ENCODE measurements around the gene FGD1. TPM values are rescaled to one million over a fixed set of nuclear protein-coding genes. Genes with fewer than 3 reads are reported as not detected.
A peak's percentile ranks its signal among the peaks of the same experiment; 100 is the strongest.

Gene FGD1
- total RNA-seq, 2 donors from 2014 or later = 23.9 to 46.0 TPM

DNA sequence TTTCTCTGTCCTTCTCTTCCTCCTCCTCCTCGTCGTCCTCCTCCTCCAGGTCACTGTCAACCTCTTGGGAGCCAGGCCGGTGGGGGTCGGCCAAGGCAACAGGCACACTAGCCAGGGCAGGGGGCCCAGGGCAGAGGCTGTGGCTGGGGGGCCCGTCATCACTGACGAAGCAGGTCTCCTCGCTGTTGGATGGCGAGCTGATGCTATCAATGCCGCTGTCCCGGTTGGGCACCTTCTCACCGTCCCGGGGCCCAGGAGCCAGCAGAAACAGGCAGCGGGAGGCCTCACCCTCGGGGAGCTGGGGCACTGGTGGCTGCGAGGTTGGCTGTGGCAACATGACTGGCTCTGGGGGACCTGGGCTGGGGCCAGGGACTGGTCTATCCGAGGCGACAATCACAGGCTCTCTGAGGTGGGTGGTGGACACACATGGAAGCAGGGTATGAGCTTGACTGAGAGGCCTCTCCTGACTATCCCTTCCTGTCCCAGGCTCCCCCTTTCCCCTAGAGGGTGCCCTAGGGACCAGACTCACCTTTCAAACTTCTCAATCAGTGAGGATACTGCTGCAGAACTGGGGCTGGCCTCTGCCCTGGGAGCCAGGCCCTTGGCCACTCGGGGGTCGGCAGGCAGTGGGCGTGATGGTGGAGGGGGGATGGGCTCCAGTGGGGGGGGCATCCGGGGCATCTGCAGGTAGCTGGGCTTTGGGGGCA, 25.8 kb downstream of the FGD1 start:
- H3K4me3 ChIP-seq (ENCODE audit: low read length) = no peak overlapping the region
- peaks cover 17% of the 10 kb centered on the region for H3K36me3 Mint-ChIP-seq (ENCODE audit: low read depth)
- H3K9me3 Mint-ChIP-seq = peaks cover 59% of the 10 kb centered on the region
- no peak for TF ChIP-seq CTCF (conservative IDR thresholded peaks at IDR 0.05)
- no peaks in the 10 kb centered on the region for H3K27me3 Mint-ChIP-seq (ENCODE audit: insufficient read depth)
- 96 to 100% methylated on average over 2 to 20 of the region's 21 CpGs for WGBS, 2 experiments (ENCODE audit: insufficient coverage in 1 of 2, insufficient read length in 1 of 2)
- H3K27me3 ChIP-seq (ENCODE audit: control insufficient read depth, insufficient read depth, low read length, poor library complexity, severe bottlenecking) = no peaks in the 10 kb centered on the region
- peaks cover 8% of the 10 kb centered on the region for H3K36me3 ChIP-seq (ENCODE audit: control insufficient read depth, insufficient read depth, low read length)
- H3K9me3 ChIP-seq (ENCODE audit: control insufficient read depth, low read length) = no peaks in the 10 kb centered on the region
- H3K4me1 ChIP-seq (ENCODE audit: control insufficient read depth, insufficient read depth, low read length) = no peaks in the 10 kb centered on the region
- no peak for DNase-seq
- no peak overlapping the region for H3K27ac ChIP-seq (ENCODE audit: low read depth, low read length)
- H3K27ac Mint-ChIP-seq = no peak overlapping the region
- H3K4me1 Mint-ChIP-seq = no peaks in the 10 kb centered on the region
- no peak overlapping the region for H3K4me3 Mint-ChIP-seq
- no peak overlapping the region for H3K9ac ChIP-seq (ENCODE audit: extremely low read depth, low read length, poor library complexity, severe bottlenecking)

DNA sequence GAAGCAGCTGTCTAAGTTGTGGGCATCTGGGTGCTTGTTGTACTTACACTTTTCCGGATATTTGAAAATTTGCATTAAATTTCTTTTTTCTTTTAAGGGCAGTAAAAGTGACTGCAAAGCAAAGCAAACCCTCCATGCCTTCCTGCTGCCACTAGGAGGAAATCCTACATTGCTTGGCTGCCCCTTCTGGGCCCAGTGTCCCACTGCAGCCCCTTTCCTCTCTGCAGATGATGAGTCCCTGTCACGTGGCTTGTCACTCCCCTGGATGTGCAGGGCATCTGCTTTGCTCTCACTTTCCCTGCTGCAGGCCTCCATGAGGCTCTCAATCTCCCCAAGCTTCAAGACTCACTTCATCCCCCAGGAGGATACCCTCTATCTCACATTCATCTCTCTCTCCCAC, 43.1 kb downstream of the FGD1 start:
- H3K27me3 ChIP-seq (ENCODE audit: control insufficient read depth, insufficient read depth, low read length, poor library complexity, severe bottlenecking) = no peaks in the 10 kb centered on the region
- peak; percentile 77 for TF ChIP-seq CTCF (conservative IDR thresholded peaks at IDR 0.05)
- no peak overlapping the region for H3K4me3 ChIP-seq (ENCODE audit: low read length)
- H3K27me3 Mint-ChIP-seq (ENCODE audit: insufficient read depth) = no peaks in the 10 kb centered on the region
- peaks cover 15% of the 10 kb centered on the region for H3K36me3 ChIP-seq (ENCODE audit: control insufficient read depth, insufficient read depth, low read length)
- no peak overlapping the region for H3K4me3 Mint-ChIP-seq
- H3K9me3 ChIP-seq (ENCODE audit: control insufficient read depth, low read length) = no peaks in the 10 kb centered on the region
- H3K27ac ChIP-seq (ENCODE audit: low read depth, low read length) = no peak overlapping the region
- H3K9ac ChIP-seq (ENCODE audit: extremely low read depth, low read length, poor library complexity, severe bottlenecking) = no peak overlapping the region
- DNase-seq = peak; percentile 81
- no peak overlapping the region for H3K27ac Mint-ChIP-seq
- H3K4me1 ChIP-seq (ENCODE audit: control insufficient read depth, insufficient read depth, low read length) = no peaks in the 10 kb centered on the region
- H3K4me1 Mint-ChIP-seq = no peaks in the 10 kb centered on the region
- H3K36me3 Mint-ChIP-seq (ENCODE audit: low read depth) = peaks cover 25% of the 10 kb centered on the region
- peaks cover 60% of the 10 kb centered on the region for H3K9me3 Mint-ChIP-seq
- 56% methylated on average over 2 of the region's 2 CpGs; no CpG with 5 or more reads in 1 of the 2 experiments for WGBS, 2 experiments (ENCODE audit: insufficient coverage in 1 of 2, insufficient read length in 1 of 2)

DNA sequence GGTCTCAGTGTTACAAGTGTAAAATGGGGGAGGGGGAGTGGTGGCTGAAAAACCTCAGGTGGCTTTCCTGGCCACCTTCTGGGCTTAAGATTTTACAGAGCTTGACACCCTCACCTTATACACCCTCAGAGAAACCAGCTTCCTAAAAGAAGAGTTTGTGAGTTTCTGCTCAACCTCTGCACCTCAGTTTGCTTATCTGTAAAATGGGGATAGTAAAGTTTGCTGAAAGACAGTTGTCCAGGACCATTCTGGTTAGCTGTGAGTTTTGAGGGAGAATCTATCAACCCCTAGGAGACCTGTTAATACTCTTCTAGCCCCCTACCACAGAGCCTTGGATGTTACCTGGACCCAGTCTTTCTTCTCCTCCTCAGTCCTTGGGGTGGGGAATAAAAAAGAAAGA, 46.1 kb downstream of the FGD1 start:
- H3K4me3 ChIP-seq (ENCODE audit: low read length) = no peak overlapping the region
- Mint-ChIP-seq H3K27ac (no peak overlapping the region), H3K27me3 (ENCODE audit: insufficient read depth) (no peaks in the 10 kb centered on the region), H3K9me3 (peaks cover 55% of the 10 kb centered on the region), H3K36me3 (ENCODE audit: low read depth) (peaks cover 22% of the 10 kb centered on the region), H3K4me1 (no peaks in the 10 kb centered on the region), H3K4me3 (no peak overlapping the region)
- no peaks in the 10 kb centered on the region for H3K4me1 ChIP-seq (ENCODE audit: control insufficient read depth, insufficient read depth, low read length)
- H3K27ac ChIP-seq (ENCODE audit: low read depth, low read length) = no peak overlapping the region
- no peak overlapping the region for H3K9ac ChIP-seq (ENCODE audit: extremely low read depth, low read length, poor library complexity, severe bottlenecking)
- no peaks in the 10 kb centered on the region for H3K9me3 ChIP-seq (ENCODE audit: control insufficient read depth, low read length)
- no peaks in the 10 kb centered on the region for H3K27me3 ChIP-seq (ENCODE audit: control insufficient read depth, insufficient read depth, low read length, poor library complexity, severe bottlenecking)
- H3K36me3 ChIP-seq (ENCODE audit: control insufficient read depth, insufficient read depth, low read length) = peaks cover 24% of the 10 kb centered on the region
- TF ChIP-seq CTCF (conservative IDR thresholded peaks at IDR 0.05) = no peak
- DNase-seq = no peak
